Breast epithelium (tissue), 3 donors: ENCODE data around the gene TFB1M.
"Not testable (repeated sequence)": the region's sequence is repeated elsewhere in the genome, so short reads cannot be mapped to it uniquely, and the experiment has no call there.

Experiments used
- POLR2AphosphoS5 ChIP-seq, 3 donors: sonication (generic); formaldehyde crosslinking; IDR thresholded peaks; one replicate each; pipeline ENCODE4 v1.6.1; 2017; ENCODE audit warnings: antibody characterized with exemption in 3 of 3
- TF ChIP-seq, protein P1 (sequence below), 3 donors: fragments of 450-650 bp; IDR thresholded peaks; one replicate each; pipeline ENCODE4 v1.5.1; 2016 to 2017; ENCODE audit warnings: antibody characterized with exemption in 3 of 3, mild to moderate bottlenecking in 3 of 3, moderate library complexity in 3 of 3

DNA sequence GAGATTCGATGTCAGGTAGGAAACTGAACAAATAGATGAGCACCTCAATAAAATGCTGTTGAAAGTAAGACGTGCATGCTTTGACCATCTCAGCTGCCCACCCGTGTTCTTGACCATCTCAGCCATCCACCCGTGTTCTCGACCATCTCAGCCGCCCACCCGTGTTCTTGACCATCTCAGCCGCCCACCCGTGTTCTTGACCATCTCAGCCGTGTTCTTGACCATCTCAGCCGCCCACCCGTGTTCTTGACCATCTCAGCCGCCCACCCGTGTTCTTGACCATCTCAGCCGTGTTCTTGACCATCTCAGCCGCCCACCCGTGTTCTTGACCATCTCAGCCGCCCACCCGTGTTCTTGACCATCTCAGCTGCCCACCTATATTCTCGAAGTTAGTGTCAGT lies 95.6 kb downstream of the TFB1M start:
- TF ChIP-seq, protein P1, sequence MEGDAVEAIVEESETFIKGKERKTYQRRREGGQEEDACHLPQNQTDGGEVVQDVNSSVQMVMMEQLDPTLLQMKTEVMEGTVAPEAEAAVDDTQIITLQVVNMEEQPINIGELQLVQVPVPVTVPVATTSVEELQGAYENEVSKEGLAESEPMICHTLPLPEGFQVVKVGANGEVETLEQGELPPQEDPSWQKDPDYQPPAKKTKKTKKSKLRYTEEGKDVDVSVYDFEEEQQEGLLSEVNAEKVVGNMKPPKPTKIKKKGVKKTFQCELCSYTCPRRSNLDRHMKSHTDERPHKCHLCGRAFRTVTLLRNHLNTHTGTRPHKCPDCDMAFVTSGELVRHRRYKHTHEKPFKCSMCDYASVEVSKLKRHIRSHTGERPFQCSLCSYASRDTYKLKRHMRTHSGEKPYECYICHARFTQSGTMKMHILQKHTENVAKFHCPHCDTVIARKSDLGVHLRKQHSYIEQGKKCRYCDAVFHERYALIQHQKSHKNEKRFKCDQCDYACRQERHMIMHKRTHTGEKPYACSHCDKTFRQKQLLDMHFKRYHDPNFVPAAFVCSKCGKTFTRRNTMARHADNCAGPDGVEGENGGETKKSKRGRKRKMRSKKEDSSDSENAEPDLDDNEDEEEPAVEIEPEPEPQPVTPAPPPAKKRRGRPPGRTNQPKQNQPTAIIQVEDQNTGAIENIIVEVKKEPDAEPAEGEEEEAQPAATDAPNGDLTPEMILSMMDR (IDR thresholded peaks at IDR 0.05): not testable (repeated sequence)
- not testable (repeated sequence) for TF ChIP-seq POLR2AphosphoS5 (IDR thresholded peaks at IDR 0.05)
